ENCODE data around the gene MYO9B.

The MYO9B gene

DNA sequence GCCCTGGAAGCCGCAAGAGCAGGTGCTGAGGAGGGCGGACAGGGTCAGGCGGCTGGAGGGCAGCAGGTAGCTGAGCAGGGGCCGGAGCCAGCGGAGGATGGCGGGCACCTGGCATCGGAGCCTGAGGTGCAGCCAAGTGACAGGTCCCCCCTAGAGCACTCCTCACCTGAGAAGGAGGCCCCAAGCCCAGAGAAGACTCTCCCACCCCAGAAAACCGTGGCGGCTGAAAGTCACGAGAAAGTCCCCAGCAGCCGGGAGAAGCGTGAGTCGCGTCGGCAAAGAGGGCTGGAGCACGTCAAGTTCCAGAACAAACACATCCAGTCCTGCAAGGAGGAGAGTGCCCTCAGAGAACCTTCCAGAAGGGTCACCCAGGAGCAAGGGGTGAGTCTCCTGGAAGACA is 119.0 kb downstream of the MYO9B start:
- DNase-seq = no peak

DNA sequence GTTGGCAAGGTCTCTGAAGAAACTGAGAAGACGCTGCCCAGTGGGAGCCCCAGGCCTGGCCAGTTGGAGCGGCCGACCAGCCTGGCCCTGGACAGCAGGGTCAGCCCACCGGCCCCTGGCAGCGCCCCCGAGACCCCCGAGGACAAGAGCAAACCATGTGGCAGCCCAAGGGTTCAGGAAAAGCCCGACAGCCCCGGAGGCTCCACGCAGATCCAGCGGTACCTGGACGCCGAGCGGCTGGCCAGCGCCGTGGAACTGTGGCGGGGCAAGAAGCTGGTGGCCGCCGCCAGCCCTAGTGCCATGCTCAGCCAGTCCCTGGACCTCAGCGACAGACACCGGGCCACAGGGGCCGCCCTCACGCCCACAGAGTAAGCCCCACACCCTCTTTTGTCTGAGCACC is 119.5 kb downstream of the MYO9B start:
- DNase-seq = no peak

DNA sequence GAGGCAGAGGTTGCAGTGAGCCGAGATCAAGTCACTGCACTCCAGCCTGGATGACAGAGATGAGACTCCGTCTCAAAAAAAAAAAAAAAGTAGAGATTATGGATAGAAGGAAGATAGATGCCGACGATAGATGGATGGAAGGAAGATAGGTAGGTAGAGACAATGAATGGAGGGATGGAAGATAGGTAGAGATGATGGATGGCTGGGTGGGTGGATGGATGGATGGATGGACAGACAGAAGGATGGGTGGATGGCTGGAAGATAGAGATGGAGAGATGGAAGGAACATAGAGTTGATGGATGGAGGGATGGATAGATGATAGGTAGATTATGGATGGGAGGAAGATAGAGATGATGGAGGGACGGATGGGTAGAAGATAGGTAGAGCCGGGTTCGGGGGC is 121.0 kb downstream of the MYO9B start:
- DNase-seq = no peak

DNA sequence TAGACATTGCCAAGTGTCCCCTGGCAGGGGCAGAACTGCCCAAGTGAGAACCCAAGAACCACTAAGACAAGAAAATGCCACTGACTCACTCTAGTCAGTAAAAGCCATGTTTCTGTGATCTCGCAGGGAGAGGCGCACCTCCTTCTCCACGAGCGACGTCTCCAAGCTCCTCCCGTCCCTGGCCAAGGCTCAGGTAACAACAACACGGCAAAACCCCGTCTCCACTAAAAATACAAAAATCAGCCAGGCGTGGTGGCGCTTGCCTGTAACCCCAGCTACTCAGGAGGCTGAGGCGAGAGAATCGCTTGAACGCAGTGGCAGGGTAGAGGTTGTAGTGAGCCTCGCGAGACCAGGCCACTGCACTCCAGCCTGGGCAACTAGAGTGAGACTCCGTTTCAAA is 122.1 kb downstream of the MYO9B start:
- DNase-seq = no peak

DNA sequence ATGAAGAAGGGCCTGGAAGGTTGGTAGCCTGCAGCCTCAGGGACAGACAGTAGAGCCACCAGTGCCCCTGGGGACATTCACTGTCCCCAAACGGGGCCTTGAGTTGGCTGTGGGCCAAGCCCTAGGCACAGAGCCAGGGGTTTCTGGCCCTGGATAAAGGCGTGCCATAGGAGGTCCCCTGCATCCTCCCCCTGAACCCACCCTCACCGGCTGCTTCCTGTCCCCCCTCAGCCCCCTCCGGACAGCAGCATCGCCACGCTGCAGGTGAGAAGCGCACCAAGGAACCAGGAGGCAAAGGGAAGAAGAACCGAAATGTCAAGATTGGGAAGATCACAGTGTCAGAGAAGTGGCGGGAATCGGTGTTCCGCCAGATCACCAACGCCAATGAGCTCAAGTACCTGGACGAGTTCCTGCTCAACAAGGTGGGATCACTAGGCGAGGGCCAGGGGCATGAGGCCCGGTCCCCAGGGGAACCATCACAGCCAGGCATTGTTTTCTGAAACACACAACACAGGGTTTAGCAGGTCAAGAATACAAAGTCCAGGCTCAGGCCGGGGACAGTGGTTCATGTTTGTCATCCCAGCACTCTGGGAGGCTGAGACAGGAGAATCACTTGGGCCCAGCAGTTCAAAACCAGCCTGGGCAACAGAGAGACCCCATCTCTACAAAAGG is 125.0 kb downstream of the MYO9B start:
- no peak for DNase-seq

DNA sequence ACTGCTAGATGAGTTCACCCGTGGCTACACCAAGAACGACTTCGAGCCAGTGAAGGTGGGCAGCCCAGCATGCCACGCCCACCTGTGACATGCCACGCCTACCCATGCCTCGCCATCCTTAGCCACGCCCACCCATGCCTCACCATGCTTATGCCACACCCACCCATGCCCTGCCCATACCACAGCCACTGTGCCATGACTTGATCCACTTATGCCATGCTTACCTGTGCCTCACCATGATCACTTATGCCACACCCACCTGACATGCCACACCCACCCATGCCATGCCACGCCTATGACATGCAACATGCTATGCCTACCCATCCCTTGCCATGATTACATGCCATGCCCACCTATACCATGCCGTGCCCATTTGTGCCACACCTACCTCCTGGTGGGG is 126.7 kb downstream of the MYO9B start:
- peak; percentile 64 for DNase-seq

DNA sequence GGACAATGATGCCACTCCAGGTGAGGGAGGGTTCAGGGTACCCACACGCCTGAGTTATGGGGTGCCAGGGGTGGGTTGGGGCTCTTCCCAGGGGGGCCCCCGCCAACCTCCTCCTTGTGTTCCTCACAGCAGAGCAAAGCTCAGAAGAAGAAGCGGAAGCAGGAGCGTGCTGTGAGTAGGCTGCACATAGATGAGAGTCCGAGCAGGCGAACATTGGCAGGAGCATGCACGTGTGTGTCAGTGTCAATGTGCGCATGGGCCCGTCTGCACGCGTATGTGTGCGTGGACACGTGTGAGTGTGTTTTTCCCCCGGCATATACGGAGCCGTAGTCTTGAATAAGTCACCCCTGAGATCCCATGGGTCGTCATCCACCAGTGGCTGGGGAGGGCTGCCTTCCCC is 127.1 kb downstream of the MYO9B start:
- DNase-seq = no peak

DNA sequence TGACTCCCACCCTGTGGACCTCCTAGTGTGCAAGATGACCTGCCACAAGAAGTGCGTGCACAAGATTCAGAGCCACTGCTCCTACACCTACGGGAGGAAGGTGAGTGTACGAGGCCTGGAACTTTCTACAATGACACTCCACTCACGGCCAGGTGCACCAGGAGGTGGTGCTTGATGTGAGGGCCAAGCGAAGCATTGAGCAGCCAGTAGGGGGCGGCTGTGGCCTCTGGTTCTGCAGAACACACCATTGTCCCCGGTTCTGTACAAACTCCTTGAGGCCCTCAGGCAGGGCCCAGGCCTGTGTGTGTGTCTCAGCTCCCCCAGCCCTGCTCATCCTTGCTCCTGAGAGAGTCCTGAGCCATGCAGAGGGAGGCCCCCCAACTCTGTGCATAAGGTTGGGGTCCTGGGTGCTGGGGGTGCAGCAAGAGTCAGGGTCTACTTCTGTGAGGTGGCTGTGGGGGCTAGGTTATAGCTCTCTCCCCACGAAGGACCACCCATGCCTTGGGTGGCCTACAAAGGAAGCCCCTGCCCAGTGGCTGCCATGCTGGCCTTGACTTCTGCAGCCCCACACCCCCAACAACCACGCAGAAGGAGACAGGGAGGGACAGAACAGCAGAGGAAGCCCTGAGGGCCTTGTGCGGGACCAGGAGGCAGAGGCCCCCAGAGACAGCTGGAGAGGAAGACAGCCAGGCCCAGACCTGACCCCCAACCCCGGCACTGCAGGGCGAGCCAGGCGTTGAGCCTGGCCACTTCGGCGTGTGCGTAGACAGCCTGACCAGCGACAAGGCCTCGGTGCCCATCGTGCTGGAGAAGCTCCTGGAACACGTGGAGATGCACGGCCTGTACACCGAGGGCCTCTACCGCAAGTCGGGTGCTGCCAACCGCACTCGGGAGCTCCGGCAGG is 129.9 kb downstream of the MYO9B start:
- DNase-seq = peak; percentile 79

DNA sequence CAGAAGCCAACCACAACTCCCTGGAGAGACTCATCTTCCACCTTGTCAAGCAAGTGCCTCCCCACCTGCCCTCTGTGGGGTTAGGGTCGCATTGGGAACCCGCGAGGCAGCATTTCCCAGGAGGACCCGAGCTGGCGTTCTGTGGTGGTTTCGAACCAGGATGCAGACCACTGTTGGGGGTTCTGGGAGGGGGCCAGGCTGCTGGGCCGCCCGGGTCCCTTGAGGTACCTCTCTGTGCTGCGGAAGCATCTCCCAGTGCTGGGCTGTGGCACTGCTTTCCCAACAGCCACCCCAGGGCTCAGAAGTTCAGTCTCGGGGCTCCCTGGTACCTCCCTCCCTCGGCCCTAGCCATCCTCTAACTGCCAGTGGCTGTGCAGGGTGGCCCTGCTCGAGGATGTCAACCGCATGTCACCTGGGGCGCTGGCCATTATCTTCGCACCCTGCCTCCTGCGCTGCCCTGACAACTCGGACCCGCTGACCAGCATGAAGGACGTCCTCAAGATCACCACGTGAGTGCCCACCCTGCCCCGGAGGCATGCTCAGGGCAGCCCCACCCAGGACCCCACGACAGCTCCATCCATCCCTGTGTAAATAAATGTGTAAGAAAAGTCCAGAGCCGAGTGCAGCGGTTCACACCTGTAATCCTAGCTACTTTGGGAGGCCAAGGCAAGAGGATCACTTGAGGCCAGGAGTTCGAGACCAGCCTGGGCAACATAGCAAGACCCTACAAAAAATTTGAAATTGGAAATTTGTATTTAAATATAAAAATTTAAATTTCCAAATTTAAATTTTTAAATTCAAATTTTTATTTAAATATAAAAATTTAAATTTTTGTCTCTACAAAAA is 131.4 kb downstream of the MYO9B start:
- no peak for DNase-seq

DNA sequence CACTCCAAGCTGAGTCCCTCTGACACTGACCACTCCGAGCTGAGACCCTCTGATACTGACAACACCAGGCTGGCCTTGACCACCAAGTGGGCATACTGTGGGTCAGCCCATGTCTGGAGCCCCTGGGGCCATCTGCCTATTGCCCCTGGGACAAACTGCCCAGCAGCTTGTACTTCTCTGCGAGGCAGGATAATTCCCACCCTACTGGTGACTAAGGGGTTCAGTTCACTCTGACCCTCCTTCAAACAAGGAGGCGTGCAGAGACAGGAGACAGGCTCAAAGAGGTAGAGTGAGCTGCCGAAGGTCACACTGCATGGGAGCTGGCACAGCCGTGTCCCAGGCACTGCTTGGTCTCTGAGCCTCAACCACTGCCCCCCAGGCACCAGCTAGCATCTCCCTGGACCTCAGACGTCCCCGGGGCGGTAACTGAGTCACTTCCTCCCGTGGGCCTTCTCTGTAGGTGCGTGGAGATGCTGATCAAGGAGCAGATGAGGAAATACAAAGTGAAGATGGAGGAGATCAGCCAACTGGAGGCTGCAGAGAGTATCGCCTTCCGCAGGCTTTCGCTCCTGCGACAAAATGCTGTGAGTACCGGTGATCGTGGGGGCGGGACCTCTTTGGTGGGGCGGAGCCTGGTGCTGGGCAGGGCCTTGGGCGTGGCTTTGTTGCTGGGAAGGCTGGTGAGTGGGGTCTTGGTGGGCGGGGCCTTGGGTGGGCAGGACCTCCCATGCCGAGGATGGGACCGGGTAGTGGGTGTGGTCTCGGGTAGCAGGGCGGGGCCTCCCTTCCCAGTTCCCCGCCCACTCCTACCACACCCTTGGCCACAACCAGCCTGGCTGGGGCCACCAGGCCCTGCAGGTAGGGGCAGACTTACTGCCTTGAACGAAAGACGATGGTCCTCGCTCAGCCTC is 133.8 kb downstream of the MYO9B start:
- DNase-seq = peak; percentile 93

DNA sequence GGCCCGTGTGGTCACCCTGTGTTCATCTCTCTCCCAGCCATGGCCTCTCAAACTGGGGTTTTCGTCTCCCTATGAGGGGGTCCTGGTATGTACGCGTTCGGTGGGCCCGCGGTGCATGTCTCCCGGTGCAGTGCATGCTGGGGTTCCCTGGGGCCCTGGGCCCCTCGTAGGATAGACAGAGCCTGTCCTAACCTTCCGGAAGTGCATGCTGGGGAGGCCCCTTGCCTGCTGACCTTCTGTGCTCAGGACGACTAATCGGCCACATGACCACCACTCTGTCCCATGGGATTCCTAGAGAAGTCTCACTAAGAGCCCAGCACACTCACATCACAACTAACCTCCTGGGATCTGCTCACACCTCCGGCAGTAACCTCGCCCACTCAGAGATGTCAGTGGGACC is 134.7 kb downstream of the MYO9B start:
- DNase-seq = no peak

DNA sequence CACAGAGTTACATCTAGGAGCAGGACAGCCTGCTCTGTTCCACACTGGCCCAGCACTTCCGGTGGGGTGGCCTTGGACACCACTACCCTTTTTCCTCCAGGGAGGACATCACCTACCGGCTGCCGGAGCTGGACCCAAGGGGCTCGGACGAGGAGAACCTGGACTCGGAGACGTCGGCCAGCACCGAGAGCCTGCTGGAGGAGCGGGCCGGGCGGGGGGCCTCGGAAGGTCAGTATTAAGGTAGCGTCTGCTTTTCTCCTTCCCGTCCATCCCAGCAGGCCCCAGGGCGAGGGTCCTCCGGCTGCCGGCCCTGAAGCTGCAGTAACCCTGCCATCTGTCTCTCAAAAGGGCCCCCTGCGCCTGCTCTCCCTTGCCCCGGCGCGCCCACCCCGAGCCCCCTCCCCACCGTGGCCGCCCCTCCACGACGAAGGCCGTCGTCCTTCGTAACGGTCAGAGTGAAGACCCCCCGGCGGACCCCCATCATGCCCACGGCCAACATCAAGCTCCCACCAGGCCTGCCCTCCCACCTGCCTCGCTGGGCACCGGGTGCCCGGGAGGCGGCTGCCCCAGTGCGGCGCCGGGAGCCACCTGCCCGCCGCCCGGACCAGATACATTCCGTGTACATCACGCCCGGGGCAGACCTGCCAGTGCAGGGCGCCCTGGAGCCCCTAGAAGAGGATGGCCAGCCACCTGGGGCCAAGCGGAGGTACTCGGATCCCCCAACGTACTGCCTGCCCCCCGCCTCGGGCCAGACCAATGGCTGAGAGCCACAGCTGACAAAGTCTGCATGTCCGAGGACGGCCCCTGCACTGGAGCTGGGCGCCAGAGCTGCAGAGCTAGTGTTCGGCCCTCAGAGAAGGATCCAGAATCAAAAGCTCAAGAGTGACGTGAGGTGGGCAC is 136.2 kb downstream of the MYO9B start:
- no peak for DNase-seq

DNA sequence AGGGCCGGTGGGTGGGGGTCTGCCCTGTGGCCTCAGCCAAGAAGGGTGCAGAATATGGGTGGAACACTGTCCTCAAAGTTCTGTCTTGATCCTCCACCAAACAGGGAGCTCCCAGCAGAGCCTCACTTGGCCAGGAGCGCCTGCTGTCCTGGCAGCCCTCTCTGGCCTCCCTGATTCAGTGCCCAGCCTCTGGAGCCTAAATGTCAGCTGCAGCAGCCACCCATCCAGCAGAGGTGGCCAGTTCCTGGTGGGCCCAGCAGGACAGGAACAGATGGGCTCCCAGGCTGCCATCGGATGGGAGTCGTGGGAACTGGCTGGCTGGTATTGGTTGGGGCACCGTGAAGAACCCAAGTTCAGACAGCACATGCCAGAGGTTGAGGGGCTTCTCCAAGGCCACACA is 137.8 kb downstream of the MYO9B start:
- DNase-seq = no peak

DNA sequence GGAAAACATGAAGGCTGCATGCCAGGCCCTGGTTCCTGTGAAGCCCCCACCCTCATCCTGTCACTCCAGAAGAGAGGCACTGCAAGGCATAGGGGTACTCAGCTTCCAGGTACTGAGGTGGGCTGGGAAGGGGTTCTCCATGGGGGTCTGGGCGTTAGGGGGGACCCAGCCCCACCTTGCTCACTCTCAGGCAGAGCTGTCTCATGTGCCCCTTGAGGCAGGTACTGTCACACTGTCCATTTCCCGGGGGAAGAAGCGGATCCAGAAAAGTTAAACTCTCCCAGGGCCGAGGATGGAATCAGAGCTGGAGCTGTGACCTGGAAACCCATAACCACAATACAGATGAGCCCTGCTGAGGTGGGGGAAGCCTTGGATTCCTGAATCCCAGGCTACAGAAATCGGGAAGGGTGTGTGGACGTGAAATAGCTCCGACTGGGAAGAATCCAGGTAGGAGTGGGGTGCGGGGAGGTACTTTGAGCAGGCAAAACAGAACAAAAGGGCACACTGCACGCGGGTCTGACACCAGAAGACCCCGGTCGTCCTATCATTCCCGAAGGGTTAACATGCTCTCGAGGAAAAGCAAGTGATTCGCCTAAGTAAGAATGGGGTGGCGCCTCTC is 139.0 kb downstream of the MYO9B start:
- DNase-seq = no peak

DNA sequence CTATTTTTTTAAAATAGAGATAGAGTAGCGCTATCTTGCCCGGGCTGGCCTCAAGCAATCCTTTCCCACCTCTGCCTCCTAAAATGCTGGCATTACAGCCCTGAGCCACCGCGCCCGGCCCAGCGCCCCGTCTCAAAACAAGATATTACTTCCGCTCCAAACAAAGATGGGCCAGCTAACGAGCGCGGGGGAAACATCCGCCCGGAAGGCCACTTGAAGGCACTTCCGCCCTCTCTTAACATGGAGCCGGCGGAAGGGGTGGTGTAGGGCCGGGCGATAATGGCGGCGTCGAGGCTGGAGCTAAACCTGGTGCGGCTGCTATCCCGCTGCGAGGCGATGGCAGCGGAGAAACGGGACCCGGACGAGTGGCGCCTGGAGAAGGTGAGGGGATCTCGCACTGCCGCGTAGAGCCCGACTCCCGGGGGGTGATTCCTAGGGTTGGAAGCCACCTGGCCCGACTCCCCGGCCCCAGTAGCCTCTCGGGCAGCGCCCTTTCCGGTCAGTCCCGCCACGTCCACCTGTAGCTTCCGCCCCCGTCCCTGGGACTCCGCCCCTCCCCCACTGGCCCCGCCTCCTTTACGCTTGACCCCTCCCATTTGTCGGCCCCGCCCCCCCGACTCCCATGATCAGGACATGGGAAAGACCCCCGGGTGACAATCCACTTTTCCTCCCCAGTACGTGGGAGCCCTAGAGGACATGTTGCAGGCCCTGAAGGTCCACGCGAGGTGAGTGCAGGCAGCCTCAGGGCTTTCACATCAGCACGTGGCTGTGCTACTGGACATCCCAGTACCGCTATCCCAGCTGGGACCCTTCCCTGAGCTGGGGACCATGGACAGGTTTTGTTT is 139.8 kb downstream of the MYO9B start, which contains the start of gene USE1:
Gene USE1 (plus strand): TSS at position 231 of the 845 bp plus-strand sequence. CDS start 49 bp downstream, at position 280.
- peak; percentile 98 for DNase-seq

DNA sequence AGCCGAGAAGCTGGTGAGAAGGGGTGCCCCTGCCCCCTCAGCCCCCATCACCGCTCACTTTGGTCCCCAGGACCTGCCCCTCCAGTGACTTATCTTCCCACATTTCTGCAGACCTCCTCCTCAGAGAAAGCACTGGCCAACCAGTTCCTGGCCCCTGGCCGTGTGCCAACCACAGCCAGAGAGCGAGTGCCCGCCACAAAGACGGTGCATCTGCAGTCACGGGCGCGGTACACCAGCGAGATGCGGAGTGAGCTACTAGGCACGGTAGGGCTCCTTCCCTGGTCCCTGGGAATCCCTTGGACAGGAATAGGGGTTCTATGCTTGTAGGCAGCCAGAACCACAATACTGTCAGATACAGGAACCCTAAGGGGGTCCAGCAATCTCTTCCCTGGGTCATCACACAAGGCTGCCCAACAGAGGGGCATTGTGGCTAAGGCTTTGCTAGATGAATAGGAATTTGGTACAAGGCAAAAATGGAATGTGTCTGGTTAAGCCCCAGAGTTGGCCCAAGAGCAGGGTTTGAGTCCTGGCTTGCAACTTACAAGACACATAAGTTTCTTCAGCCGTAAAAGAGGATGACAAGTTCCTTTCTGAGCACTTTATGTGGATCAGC is 140.6 kb downstream of the MYO9B start:
- DNase-seq = no peak

DNA sequence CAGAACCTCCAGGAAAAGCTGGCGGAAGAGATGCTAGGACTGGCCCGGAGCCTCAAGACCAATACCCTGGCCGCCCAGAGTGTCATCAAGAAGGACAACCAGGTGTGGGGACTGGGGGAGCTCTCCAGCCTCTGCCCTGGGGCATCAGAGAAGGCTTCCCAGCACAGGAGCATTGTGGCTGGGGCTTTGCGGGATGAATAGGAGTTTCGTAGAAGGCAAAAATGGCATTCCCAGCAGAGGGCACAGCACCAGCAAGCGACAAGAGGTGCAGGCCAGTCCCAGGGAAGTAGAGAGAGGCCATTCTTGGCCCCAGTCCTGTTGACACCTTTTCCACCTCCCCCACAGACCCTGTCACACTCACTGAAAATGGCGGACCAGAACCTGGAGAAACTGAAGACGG is 143.7 kb downstream of the MYO9B start:
- DNase-seq = no peak

DNA sequence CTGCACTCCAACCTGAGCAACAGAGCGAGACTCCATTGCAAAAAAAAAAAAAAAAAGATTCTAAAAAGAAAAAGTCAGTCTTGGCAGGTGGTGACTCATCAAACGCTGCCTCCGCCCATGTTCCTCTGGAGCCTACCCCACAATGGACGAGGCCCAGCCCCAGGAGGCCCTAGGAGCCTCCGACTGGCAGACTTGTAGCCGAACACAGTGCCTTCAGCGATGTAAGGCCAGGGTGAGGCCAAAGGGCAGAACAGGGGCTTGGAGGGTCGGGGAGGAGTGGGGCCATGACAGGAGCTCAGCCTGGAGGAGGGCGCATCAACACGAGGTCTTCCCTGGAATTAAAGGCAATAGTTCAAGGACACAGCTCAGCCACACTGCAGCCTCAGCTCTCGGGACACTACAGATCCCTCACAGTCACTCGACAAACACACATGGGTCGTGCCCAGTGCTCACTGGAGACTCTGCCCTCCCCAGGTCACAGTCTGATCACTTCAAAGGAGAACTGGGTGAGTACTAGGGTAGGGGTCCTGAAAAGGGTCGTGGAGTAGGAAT is 144.7 kb downstream of the MYO9B start:
- peak; percentile 83 for DNase-seq

DNA sequence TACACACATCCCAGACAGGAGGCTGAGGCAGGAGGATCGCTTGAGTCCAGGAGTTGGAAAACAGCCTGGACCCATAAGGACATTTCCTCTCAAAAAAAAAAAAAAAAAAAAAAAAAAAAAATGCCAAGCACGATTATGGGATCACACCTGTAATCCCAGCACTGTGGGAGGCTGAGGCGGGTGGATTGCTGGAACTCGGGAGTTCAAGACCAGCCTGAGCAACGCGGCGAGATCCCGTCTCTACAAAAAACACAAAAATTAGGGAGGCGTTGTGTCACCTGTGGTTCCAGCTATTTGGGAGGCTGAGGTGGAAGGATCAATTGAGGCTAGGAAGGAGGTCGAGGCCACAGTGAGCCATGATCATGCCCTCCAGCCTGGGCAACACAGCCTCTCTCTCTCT is 149.5 kb downstream of the MYO9B start:
- no peak for DNase-seq
